Stomach (tissue), 9 donors: ENCODE results near the gene STIM2. TPM values are rescaled to one million over a fixed set of nuclear protein-coding genes. Genes with fewer than 3 reads are reported as not detected.
A peak's percentile ranks its signal among the peaks of the same experiment; 100 is the strongest.

Experiments
- DNase-seq, 2 donors: peaks; one replicate each; pipeline versions ENCODE4 v3.0.0 to v3.0.0-alpha.2; 2013 to 2019
- H3K27ac ChIP-seq, 5 donors: fragments of 200-600 bp in 4 of 5; sonication (generic) in 4 of 5; one replicate each; pipeline ENCODE4 v1.5.1; 2013 to 2019; ENCODE audit warnings: mild to moderate bottlenecking in 1 of 5, moderate library complexity in 1 of 5
- H3K27me3 ChIP-seq, 3 donors: fragments of 200-600 bp; sonication (generic); one replicate each; pipeline ENCODE4 v1.5.1; 2017 to 2019; ENCODE audit warnings: mixed run types in 1 of 3
- H3K36me3 ChIP-seq, 4 donors: fragments of 200-600 bp; sonication (generic); 1 replicate in 3 of 4; 2 replicates in 1 of 4; pipeline ENCODE4 v1.5.1; 2016 to 2019
- H3K4me1 ChIP-seq, 4 donors: fragments of 200-600 bp; sonication (generic); one replicate each; pipeline ENCODE4 v1.5.1; 2016 to 2019
- H3K4me3 ChIP-seq, 4 donors: fragments of 200-600 bp; sonication (generic) in 3 of 4; one replicate each; pipeline ENCODE4 v1.5.1; 2016 to 2019; ENCODE audit warnings: mild to moderate bottlenecking in 1 of 4
- H3K9me3 ChIP-seq, 4 donors: fragments of 200-600 bp; sonication (generic); one replicate each; pipeline ENCODE4 v1.5.1; 2016 to 2019
- CTCF ChIP-seq, 7 experiments: fragments of 450-650 bp in 4 of 7; fragments of 200-600 bp in 3 of 7; sonication (generic) in 3 of 7; IDR thresholded peaks; one replicate each; pipeline ENCODE4 v1.5.1; 2016 to 2019; ENCODE audit warnings: antibody characterized with exemption in 7 of 7, control low read depth in 2 of 7, mild to moderate bottlenecking in 1 of 7
- EP300 ChIP-seq: sonication (generic); formaldehyde crosslinking; IDR thresholded peaks from one replicate; pipeline ENCODE4 v1.6.1; 2017; ENCODE audit warnings: antibody characterized with exemption
- POLR2A ChIP-seq, 4 donors: fragments of 450-650 bp; IDR thresholded peaks; one replicate each; pipeline ENCODE4 v1.6.1; 2016; ENCODE audit warnings: antibody characterized with exemption in 4 of 4, control low read depth in 2 of 4, mild to moderate bottlenecking in 1 of 4, moderate library complexity in 1 of 4
- POLR2AphosphoS5 ChIP-seq, 3 donors: sonication (generic); formaldehyde crosslinking; IDR thresholded peaks; one replicate each; pipeline ENCODE4 v1.6.1; 2016; ENCODE audit warnings: antibody characterized with exemption in 3 of 3
- WGBS, 5 donors: extraction: QIAGEN DNeasy Blood & Tissue Kit in 3 of 5; methylation state at CpG; one replicate each; pipeline versions ENCODE4 v1.1.5 to v1.1.7; 2013 to 2018; 5-methylcytosine and 5-hydroxymethylcytosine counted together
- intact Hi-C: fragments of 100-400 bp; cut with DNase I; formaldehyde crosslinking; loops from one replicate; pipeline ENCODE4 v1.15.1; 2023; ENCODE audit warnings: low total_unique reads
- polyA plus RNA-seq, 3 donors: library from polyadenylated mRNA; stranded (reverse); fragments of 200-250 nt; gene quantifications; one replicate each; pipeline ENCODE4 v1.2.3, GENCODE V29; 2013
- total RNA-seq, 5 donors: library from RNA; depleted of rRNA; stranded (reverse); fragments of >200 nt; gene quantifications; one replicate each; pipeline versions ENCODE4 v1.1.0 to v1.2.3, GENCODE V29; 2014 to 2016
- donor health status: healthy with polysubstance abuse.
- donor health status: Bipolar disorder and iron deficiency.
- donor health status: healthy.

Gene STIM2
- total and polyA plus RNA-seq, 8 donors, result 4.4 to 32.7 (median 21.7) TPM

GRCh38 chr4:26936284-26937065 is 75.8 kb downstream of the STIM2 start:
- TF ChIP-seq POLR2AphosphoS5 (IDR thresholded peaks at IDR 0.05) (no peak), POLR2A (IDR thresholded peaks at IDR 0.05) (no peak), CTCF (IDR thresholded peaks at IDR 0.05) (no peak), EP300 (no peak)
- peaks cover 9 to 36% (median 21%) of the 10 kb centered on the region in 4 donors for H3K4me1 ChIP-seq
- H3K27ac ChIP-seq, result no peak overlapping the region
- no peak overlapping the region for H3K4me3 ChIP-seq
- H3K36me3 ChIP-seq, result no peaks in the 10 kb centered on the region
- no peaks in the 10 kb centered on the region for H3K9me3 ChIP-seq
- no peaks in the 10 kb centered on the region for H3K27me3 ChIP-seq
- 87 to 95% (median 90%) methylated on average over 5 of the region's 5 CpGs for WGBS, 5 donors
- intact Hi-C loops, result no loop called here
- no peak for DNase-seq

DNA sequence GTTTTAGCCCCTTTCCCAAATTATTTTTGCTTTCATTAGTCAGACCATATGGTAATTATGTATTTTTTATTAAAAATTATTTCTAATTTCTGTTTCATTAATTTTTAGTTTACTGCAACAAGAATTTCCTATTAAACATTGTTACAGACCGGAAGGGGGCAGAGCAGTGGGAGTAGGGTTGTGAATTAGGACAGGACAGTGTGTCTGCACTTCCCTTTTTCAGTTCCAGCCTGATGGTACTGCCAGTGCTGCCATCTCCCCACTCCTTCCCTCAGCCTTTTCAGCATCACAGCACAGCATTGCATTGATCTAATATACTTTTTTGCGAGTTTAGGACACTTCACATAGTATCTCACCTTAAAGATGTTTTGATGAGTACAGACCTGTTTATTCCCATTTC is 76.5 kb downstream of the STIM2 start:
- no peak overlapping the region for H3K4me3 ChIP-seq
- intact Hi-C loops, result no loop called here
- H3K4me1 ChIP-seq, result peaks cover 9 to 36% (median 21%) of the 10 kb centered on the region in 4 donors
- DNase-seq, result no peak
- 90 to 96% (median 91%) methylated on average over 2 of the region's 2 CpGs for WGBS, 5 donors
- no peak for TF ChIP-seq POLR2AphosphoS5 (IDR thresholded peaks at IDR 0.05)
- TF ChIP-seq EP300, result no peak
- TF ChIP-seq CTCF (IDR thresholded peaks at IDR 0.05), result no peak
- TF ChIP-seq POLR2A (IDR thresholded peaks at IDR 0.05), result no peak
- H3K27me3 ChIP-seq, result no peaks in the 10 kb centered on the region
- H3K9me3 ChIP-seq, result no peaks in the 10 kb centered on the region
- no peaks in the 10 kb centered on the region for H3K36me3 ChIP-seq
- H3K27ac ChIP-seq, result no peak overlapping the region

- intact Hi-C loops, result no loop called here
- TF ChIP-seq POLR2A (IDR thresholded peaks at IDR 0.05), result no peak
- no peak for TF ChIP-seq POLR2AphosphoS5 (IDR thresholded peaks at IDR 0.05)
- TF ChIP-seq CTCF (IDR thresholded peaks at IDR 0.05), result no peak
- no peak for TF ChIP-seq EP300
- H3K27ac ChIP-seq, result no peak overlapping the region
- H3K4me1 ChIP-seq, result peaks cover 9 to 36% (median 21%) of the 10 kb centered on the region in 4 donors
- WGBS, 5 donors, result 40 to 71% (median 53%) methylated on average over 3 of the region's 3 CpGs
- no peaks in the 10 kb centered on the region for H3K27me3 ChIP-seq
- DNase-seq, result no peak
- H3K4me3 ChIP-seq, result no peak overlapping the region
- H3K36me3 ChIP-seq, result no peaks in the 10 kb centered on the region
- no peaks in the 10 kb centered on the region for H3K9me3 ChIP-seq
Observed at GRCh38 chr4:26937567-26937966, 76.9 kb downstream of the STIM2 start.

DNA sequence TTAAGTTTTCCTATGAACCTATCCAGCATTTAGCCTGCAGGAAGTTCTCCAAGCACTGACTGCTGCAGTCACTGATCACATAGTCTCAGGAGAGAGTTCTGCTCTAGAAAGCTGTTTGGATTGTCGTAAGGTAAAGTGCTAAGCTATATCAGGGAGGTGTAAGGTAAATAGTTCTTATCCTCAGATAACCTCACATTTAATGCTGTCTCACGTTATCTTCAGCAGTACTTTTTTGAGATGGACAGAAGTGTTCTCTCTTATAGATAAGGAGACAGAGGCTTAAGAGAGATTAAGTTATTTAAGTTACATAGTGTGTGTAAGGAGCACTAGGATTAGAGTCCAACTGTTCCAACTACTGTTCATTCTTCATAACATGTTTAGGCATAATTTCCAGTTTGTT is 77.9 kb downstream of the STIM2 start:
- TF ChIP-seq POLR2A (IDR thresholded peaks at IDR 0.05), result no peak
- TF ChIP-seq CTCF (IDR thresholded peaks at IDR 0.05), result no peak
- TF ChIP-seq POLR2AphosphoS5 (IDR thresholded peaks at IDR 0.05), result no peak
- TF ChIP-seq EP300, result no peak
- intact Hi-C loops, result no loop called here
- 26 to 36% (median 34%) methylated on average over 2 of the region's 2 CpGs for WGBS, 5 donors
- H3K27ac ChIP-seq, result no peak overlapping the region
- H3K27me3 ChIP-seq, result no peaks in the 10 kb centered on the region
- H3K36me3 ChIP-seq, result no peaks in the 10 kb centered on the region
- H3K9me3 ChIP-seq, result no peaks in the 10 kb centered on the region
- H3K4me1 ChIP-seq, result peaks cover 9 to 42% (median 21%) of the 10 kb centered on the region in 4 donors
- no peak overlapping the region for H3K4me3 ChIP-seq
- peak in 1 of 2 donors; percentile 17 for DNase-seq
